ENCODE results near the gene CDK11A.
"Not testable (repeated sequence)": the region's sequence is repeated elsewhere in the genome, so short reads cannot be mapped to it uniquely, and the experiment has no call there.

The CDK11A gene

DNA sequence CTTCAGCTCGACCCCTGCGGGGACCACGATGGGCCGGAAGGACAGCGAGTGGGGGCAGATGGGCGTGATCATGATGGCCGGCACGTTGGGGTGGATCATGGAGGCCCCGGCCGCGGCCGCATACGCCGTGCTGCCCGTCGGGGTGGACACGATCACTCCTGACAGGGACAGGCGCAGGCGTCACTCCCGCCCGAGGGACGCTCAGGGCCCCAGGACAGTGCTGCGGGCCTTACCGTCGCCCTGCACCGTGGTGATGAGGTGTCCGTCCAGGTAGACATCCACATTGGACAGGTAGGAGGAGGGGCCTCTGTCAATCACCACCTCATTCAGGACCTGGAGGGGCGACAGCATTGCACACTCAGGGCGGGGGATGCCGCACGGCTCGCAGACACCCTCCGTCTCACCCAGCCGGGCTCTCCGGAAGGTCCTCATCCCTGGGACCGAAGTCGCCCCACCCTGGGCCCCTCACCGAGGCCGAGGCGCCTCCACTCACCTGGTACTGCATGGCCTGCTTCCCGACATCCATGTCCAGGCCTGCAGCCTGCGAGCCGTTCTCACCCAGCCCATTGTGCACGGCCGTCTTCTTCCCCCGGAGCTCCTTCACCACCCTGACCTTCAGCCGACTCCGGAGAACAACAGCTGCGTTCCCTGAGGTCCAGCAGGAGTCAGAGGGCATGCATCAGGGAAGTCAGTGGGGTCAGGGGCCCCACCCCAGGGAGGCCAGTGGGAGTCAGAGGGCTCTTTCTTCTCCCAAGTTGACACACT lies 30.1 kb upstream of the CDK11A start:
- in situ Hi-C loops (cut with MboI; ENCODE audit: low sequenced_read_pairs), result no loop called here

DNA sequence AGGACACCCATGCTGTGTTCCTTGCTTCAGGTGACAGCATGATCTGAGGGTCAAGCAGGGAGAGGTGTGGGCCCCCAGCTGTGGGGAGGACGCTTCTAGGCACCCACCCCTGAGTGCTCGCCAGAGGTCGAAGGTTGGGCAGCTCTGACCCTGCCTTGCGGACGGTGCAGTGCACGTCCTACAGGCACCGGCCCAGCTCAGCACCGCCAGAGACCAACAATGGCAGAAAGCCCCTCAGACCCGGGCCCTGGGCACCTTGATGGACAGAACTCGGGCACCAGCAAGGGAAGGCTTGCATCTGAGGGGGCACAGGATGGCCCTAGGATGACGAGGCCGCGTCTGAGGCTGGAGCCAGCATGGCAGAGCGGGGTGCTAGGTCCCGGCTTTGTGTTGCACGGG lies 29.4 kb upstream of the CDK11A start:
- in situ Hi-C loops (cut with MboI; ENCODE audit: low sequenced_read_pairs), result no loop called here

DNA sequence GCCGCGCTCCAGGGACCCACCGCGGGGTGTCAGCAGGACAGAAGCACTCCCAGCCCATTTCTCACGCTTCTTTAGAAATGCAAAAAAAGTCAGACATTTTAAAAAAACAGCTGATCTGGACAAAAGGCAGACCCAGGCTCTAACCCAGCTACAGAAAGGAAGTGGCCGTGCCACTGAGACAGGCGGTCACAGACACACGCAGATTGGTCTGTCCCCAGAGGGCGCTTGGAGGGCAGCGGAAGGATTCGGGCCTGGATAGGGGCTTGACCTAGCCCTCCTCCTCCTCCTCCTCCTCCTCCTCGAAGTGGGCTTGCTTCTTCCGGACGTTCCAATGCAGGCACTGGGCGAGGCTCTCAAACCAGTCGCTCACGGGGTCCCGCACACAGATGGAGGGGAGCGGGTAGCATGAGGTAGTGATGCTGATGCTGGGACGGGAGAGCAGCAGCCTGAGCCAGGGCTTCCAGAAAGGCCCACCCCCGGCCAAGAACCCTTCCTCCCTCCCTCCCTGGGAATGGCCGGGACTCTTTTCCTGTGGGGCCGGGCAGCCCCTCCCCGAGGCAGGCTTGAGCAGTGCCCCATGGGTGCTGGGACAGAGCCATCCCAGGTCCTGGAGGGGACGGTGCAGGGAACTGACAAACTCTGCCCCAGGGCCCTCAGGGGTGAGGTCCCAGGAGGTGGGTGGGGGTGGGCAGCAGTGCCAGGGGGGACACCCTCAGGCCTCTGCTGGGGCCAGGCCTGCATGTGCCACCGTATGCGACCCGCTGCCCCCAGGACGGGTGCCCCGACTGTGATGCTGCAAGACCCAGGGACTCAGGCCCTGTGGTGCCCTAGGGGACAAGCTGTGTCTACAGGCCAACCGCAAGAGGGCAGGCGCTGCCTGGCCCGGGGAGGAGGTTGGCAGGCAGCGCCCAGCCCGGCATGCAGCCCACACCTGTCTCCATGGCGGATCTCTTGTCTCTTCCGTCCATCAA lies 28.8 kb upstream of the CDK11A start:
- in situ Hi-C loops (cut with MboI; ENCODE audit: low sequenced_read_pairs), result no loop called here

DNA sequence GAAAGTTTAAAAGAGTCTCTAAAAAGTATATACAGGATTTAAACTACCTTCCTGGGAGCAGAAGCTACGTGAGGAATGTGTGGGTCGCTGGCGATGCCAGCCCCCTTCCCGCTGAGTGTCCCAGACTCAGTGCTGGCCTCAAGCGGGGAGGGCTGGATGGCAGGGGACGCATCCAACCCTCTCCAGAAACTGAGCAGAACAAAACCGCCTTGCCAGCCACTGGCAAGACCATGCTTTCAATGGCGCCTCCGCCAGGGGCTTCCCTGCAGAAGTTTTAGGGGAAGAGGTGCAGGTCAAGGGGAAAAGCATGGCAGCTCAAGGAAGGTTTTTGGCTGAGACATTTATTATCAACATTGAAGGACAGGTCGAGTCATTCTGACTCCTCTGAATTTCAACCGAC lies 28.0 kb upstream of the CDK11A start:
- in situ Hi-C loops (cut with MboI; ENCODE audit: low sequenced_read_pairs), result no loop called here

DNA sequence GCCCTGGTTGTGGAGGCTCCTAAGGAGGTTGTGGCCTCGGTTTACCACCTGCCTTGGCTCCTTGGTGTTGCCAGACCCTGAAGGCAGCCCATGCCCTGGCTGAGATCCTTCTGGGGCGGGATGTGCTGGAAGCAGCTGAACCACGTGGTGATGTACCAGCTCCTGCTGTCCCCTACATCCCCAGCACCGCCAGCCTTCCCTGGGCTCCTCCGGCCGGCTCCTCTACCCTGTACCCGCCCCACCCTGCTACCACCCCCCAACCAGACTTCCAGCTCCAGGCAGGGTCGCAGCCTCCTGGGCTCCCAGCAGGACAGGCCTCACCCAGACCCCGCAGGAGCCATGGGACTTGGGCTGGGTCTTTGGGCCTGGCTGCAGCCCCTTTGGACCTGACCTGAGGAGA lies 25.8 kb upstream of the CDK11A start:
- in situ Hi-C loops (cut with MboI; ENCODE audit: low sequenced_read_pairs), result not testable (repeated sequence)

DNA sequence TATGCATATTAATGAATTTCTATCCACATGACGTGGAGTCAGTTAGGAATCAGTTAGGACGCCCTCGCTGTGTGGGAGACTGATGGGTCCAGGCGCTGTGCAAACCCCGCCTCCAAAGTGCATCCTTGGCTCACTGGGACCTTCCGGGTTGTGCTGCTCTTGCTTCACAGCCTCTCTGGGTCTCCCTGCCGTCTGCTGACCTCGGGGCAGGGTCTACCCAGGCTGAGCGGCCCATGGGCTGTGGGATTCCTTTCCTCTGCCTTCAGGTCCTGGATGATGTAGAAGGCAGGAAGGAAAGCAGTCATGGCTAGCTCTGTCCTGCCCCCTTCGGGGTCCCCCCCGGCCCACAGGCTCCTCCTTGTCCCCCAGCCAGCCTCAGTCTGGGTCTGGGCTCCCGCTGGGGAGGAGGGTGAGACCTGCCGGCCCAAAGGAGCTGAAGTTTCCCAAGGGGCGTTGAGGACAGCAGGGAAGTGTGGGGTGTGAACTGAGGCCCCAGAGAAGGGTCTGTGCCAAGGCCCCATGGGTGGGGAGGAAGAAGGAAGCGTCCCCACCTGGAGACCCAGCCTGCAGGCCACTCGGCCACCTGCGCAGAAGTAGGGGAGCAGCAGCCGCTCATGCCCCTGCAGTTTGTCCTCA lies 24.6 kb upstream of the CDK11A start:
- in situ Hi-C loops (cut with MboI; ENCODE audit: low sequenced_read_pairs), result no loop called here

DNA sequence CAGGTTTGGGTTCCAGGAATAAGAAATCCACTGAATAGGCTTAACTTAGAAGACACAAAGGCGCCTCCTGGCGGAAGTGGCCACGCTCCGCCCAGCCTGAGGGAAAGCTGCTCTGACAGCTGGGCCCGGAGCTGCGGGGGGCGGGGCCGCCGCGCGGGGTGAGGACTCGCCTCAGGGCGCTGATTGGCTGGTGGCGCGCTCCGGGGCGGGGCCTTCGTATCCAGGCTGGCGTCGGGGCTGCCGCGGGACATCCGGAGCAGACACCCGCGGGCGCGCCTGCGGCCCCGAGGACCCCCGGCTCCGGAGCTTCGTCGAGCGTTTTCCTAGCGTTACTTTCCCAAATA lies 22.4 kb upstream of the CDK11A start:
- in situ Hi-C loops (cut with MboI; ENCODE audit: low sequenced_read_pairs), result not testable (repeated sequence)

DNA sequence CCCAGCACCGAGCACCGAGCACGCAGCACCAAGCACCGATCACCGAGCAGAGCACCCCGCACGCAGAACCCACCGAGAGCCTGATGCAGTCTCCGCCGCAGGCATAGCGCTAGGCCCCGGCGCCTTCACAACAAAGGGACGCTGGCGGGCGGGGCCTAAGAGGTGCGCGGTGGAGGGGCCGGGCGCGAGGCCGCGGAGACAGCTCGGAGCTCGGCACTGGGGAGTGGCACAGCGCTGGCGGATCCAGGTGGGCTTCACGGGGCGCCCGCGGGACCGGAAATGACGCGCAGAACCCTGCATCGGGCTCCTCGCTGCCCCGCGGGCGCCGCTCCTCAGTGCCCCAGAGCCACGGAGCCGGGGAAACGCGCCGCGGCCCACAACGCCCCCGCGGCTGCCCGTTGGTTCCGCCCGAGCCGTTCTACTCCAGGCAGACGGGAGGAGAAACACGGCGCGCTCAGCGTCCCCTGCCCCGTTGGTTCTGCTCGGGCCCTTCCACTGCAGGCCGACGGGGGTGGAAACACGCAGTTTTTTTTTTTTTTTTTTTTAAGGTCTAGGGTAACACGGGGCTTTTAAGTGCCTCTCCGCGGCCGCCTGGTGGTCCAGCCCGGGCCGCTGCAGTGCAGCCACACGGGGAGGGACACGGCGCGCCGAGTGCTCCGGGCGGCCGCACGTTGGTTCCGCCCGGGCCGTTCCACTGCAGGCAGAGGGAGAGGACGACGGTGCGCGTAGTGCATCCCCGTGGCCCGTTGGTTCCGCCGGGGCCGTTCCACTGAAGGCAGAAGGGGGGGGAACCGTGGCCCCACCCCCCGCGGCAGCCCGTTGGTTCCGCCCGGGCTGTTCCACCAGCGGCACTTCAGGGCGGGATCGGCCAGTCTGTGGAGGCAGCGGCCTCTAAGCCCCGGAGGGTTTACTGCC lies 21.8 kb upstream of the CDK11A start:
- in situ Hi-C loops (cut with MboI; ENCODE audit: low sequenced_read_pairs), result not testable (repeated sequence)

DNA sequence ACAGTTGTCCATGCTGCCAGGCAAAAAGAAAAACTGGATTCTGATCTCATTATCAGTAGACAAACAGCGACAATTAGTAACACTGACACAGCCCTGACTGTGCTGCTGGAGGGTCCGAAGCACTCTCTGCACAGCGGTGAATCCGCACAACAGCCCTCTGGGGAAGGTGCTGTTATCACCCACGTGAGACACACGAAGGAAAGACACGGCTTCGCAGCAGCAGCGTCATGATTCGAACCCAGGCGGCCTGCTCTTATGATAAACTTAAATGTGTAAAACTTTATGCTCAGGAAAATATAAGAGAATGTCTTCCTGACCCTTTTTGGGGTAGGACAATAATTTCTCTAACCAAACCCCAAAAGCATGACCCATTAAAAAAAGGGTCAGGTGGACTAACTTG lies 18.4 kb upstream of the CDK11A start:
- in situ Hi-C loops (cut with MboI; ENCODE audit: low sequenced_read_pairs), result not testable (repeated sequence)

DNA sequence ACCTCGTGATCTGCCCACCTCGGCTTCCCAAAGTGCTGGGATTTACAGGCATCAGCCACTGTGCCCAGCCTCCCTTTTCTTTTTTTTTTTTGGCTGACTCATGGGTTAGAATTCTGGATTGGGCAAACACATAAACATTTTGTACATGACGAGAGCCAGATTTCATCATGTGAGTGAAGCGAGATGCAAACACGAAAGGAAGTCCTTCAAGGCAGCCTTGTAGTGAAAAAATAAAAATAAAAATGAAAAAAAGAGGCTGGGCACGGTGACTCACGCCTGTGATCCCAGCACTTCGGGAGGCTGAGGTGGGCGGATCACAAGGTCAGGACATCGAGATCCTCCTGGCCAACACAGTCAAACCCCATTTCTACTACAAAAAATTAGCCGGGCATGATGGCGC lies 16.9 kb upstream of the CDK11A start:
- in situ Hi-C loops (cut with MboI; ENCODE audit: low sequenced_read_pairs), result not testable (repeated sequence)

DNA sequence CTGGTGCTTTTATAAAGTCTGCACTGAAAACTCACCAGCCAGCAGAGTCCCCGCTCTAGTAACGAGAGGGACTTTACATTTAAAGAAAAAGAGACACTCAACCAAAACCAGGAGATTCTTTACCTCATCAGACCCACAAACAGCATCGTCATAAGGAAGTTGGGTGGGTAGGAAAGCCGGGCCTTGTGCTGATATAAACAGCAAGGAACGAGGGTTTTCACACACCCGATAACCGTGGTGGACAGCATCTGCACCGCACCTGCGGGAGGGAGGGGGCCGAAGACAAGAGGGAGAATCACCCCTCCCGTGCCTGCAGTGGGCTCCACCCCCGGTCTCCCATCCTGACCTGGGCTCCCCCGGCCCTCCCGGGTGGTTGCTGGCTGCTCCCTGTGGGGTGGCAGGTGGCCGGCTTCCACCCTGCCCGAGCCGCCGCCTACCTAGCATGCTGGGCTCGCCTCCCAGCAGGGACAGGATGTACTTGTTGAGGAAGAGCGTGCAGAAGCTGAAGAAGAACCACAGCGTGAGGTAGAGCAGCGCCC lies 14.7 kb upstream of the CDK11A start:
- in situ Hi-C loops (cut with MboI; ENCODE audit: low sequenced_read_pairs), result not testable (repeated sequence)

DNA sequence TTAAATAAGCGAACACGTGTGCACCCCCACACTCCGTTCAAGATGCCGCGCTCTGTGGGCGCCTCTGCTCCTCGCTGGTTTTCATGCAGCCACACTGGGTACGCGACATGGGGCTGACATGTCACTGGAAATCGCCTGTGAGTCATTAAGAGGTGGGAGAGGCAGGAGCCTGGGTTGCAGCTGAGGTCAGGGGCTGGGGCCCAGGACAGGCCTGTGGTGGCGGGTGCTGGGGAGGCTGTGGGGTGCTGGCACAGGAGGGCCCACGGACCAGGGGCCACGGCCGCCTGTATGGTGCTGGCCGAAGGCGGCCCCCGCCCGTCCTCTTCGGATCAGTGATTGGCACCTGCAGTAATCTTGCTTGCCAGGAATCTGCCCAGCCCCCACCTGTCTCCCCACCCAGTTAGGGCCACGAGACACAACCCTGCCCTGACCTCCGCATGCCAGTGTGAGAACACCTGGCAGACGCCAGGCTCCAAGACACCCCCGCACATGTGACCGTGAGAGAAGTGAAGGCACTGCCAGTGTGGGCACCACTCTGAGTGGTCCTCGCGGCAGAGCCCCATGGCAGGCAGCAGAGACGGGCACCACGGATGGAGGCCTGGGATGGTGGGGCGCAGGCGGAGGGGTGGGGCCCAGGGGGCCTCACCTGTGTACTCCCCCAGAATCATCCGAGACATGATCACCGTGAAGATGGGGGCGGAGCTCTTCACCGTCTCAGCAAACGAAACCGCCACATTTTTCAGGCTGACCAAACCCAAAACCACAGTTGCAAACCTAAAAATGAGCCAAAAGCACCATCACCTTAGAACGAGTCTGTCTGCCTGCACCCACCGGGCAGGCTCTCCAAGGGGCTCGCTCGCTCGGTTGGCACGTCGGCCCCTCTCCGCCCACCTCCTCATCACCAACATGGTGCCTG lies 13.8 kb upstream of the CDK11A start:
- in situ Hi-C loops (cut with MboI; ENCODE audit: low sequenced_read_pairs), result not testable (repeated sequence)

DNA sequence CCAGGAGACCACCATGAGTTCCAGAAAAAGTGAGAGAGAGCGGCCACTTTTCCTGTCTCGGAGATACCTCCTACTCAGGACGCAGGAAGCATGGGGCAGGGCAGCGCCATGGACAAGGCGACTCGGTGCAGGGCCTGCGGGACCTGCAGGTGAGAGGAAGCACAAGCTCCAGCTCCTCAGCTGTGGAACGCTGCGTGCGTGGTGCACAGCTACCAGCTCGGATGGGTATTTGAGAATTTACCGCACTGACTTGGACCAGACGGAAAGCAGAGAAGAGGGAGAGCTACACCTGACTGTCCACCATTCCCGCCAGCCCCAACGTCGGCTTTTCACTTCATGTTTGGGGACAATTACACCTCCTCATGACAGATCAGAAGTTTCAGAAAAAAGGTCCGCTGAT lies 8.2 kb upstream of the CDK11A start:
- in situ Hi-C loops (cut with MboI; ENCODE audit: low sequenced_read_pairs), result no loop called here

DNA sequence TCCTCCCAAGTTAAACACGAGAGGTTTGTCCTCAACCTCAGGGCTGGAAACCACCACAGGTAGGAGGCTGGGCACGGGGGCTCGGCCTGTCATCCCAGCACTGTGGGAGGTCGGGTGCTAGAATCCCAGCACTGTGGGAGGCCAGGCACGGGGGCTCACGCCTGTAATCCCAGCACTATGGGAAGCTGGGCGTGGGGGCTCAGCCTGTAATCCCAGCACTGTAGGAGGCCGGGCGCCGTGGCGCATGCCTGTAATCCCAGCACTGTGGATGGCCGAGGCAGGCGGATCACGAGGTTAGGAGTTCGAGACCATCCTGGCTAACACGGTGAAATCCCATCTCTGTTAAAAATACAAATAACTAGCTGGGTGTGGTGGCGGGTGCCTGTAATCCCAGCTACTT lies 6.7 kb upstream of the CDK11A start:
- in situ Hi-C loops (cut with MboI; ENCODE audit: low sequenced_read_pairs), result no loop called here

DNA sequence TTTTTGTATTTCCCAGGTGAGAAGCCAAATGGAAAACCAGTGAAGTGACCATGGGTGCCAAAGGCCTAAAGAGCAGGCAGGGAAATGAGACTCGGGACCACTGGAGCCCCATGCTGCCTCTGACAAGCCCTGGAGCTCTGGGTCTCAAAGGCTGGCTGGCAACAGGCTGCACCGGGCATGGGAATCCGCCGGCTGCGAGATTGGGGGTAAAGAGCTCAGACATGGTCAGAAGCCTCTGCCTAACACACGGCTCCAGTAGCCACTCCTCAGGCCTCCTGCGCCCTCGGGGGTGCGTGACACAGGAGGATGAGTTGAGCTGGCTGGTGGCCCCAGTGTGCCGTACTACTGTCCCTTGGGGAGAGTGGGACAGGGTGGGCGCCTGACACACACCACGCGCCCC lies 6.1 kb upstream of the CDK11A start:
- in situ Hi-C loops (cut with MboI; ENCODE audit: low sequenced_read_pairs), result not testable (repeated sequence)

DNA sequence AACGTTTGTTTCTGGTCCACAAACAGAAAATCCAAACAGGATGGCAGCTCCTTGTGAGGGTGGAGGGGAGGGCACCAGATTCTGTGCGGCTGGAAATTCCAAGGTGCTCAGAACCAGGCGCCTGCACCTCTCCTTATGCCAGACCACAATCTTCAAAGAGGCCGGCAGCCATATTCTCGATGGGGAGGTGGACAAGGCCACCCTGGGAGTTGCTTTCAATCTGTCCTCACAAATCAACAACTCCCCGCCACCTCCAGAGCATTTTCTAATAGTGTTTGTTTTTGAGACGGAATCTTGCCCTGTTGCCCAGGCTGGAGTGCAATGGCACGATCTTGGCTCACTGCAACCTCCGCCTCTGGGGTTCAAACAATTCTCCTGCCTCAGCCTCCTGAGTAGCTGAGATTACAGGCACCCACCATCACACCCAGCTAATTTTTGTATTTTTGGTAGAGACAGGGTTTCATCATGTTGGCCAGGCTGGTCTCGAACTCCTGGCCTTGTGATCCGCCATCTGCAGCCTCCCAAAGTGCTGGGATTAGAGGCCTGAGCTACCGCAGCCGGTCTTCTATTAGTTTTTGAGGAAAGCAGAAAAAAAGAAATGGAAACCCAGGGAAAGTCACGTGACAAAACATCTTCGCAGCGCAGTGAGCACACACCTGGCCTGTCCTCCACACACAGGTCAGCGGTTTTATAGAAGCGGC lies 5.1 kb upstream of the CDK11A start:
- in situ Hi-C loops (cut with MboI; ENCODE audit: low sequenced_read_pairs), result not testable (repeated sequence)

DNA sequence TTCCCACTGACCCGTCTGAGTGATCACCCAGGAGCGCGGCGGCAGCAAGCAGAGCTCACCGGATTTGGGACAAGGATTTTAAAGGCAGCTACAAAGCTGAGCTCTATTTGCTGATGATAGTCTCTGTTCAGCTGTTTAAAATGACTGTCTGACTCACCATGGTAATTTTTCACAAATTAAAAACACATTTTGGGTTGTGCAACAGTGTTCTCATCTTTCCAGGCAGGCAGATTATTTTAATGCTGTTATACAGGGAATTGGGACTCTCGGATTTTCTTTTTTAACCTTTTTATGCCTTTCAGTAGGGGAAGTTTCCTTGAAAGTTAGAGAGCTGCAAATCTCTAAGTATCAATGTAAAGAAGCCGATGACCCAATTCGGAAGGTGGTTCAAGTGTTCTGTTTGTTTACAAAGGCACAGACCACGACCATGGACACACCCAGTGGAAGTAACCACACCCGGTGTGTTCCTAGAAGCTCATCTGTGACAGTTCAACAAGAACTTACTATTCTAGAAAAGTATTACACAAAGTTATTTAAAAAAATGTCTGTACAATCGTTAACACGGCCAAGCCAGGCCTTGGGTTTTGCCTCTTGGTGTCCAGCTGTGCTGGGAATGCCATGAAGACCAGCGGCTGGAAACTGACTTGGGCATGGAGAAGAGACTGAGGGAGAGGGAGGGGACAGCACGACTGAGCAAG lies 4.3 kb upstream of the CDK11A start:
- in situ Hi-C loops (cut with MboI; ENCODE audit: low sequenced_read_pairs), result not testable (repeated sequence)

DNA sequence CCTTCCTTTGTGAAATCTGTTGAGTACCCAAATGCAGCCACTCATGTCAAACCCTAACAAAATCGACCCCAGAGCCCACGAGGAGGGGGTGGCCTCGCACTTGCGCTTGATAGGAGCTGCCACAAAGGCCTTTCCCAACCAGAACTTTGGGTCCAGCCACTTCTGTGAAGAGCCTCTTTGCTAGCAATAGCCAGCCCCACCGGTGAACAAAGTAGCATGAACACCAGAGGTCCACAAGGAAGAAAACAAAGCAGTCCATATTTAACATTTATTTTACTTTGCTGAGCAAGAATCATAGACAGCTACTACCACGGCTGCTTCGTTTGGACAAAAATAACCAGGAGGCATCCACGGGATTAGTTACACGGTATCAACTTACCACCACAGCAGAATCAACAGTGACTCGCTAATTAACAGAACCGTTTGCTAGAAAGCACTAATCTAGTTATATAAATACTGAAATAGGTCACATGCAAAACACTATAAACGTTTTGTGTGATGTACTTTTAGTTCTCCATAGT lies 3.0 kb upstream of the CDK11A start:
- in situ Hi-C loops (cut with MboI; ENCODE audit: low sequenced_read_pairs), result not testable (repeated sequence)

All from HL-60/S4 treated with retinoic acid at 250 ng/mL for 4 days and 3 days (cell line).